Keratinocyte (primary cell): ENCODE data around the gene SHISA9. TPM values are rescaled to one million over a fixed set of nuclear protein-coding genes. Genes with fewer than 3 reads are reported as not detected.
A peak's percentile ranks its signal among the peaks of the same experiment; 100 is the strongest.

ENCODE experiments used
- DNase-seq: peaks from one replicate; pipeline ENCODE4 v3.0.0-alpha.2; 2011; ENCODE audit warnings: low read depth, missing footprints, low spot score
- FAIRE-seq: peaks from 2 replicates; lab custom pipeline; 2011; peaks lifted over from hg19 to GRCh38; lab: Jason Lieb, UNC
- H2AFZ ChIP-seq: 2 replicates; pipeline ENCODE4 v1.6.0; 2012; ENCODE audit warnings: low read length, control low read depth, inconsistent platforms; ENCODE audit not compliant: control insufficient read depth
- H3K27ac ChIP-seq: 2 replicates; pipeline ENCODE4 v1.5.1; 2011; ENCODE audit warnings: low read length; ENCODE audit not compliant: control insufficient read depth, insufficient read depth
- H3K27me3 ChIP-seq: 3 replicates; pipeline ENCODE4 v1.6.0; 2011; ENCODE audit warnings: low read length; ENCODE audit not compliant: control insufficient read depth, insufficient read depth; ENCODE audit errors: extremely low read depth
- H3K36me3 ChIP-seq, 2 experiments: 2 replicates in 1 of 2; 3 replicates in 1 of 2; pipeline ENCODE4 v1.5.1; 2011; ENCODE audit warnings: low read length in 2 of 2, mild to moderate bottlenecking in 1 of 2; ENCODE audit not compliant: control insufficient read depth in 2 of 2, insufficient read depth in 2 of 2; ENCODE audit errors: extremely low read depth in 1 of 2
- H3K4me1 ChIP-seq: 3 replicates; pipeline ENCODE4 v1.5.1; 2011; ENCODE audit warnings: low read length; ENCODE audit not compliant: control insufficient read depth, insufficient read depth; ENCODE audit errors: extremely low read depth
- H3K4me2 ChIP-seq: 3 replicates; pipeline ENCODE4 v1.6.0; 2011; ENCODE audit warnings: low read depth, low read length; ENCODE audit not compliant: control insufficient read depth, insufficient read depth; ENCODE audit errors: extremely low read depth
- H3K4me3 ChIP-seq, 3 experiments: fragments of 200-600 bp in 1 of 3; sonication (generic) in 1 of 3; 2 replicates in 2 of 3; 3 replicates in 1 of 3; pipeline ENCODE4 v1.5.1; 2011 to 2016; ENCODE audit warnings: low read length in 3 of 3, mild to moderate bottlenecking in 3 of 3, control low read depth in 2 of 3, inconsistent platforms in 1 of 3, low read depth in 1 of 3, mixed read lengths in 1 of 3, mixed run types in 1 of 3, moderate library complexity in 1 of 3; ENCODE audit not compliant: control insufficient read depth in 2 of 3, insufficient read depth in 2 of 3; ENCODE audit errors: extremely low read depth in 1 of 3
- H3K79me2 ChIP-seq: 2 replicates; pipeline ENCODE4 v1.6.0; 2012; ENCODE audit warnings: low read length; ENCODE audit not compliant: control insufficient read depth, insufficient read depth
- H3K9ac ChIP-seq: 3 replicates; pipeline ENCODE4 v1.6.0; 2011; ENCODE audit warnings: low read length; ENCODE audit not compliant: control insufficient read depth, insufficient read depth; ENCODE audit errors: extremely low read depth
- H3K9me1 ChIP-seq: 3 replicates; pipeline ENCODE4 v1.6.0; 2011; ENCODE audit warnings: low read length; ENCODE audit not compliant: control insufficient read depth, insufficient read depth; ENCODE audit errors: extremely low read depth
- H3K9me3 ChIP-seq: 2 replicates; pipeline ENCODE4 v1.5.1; 2012; ENCODE audit warnings: low read depth, low read length; ENCODE audit not compliant: control insufficient read depth
- H4K20me1 ChIP-seq: 3 replicates; pipeline ENCODE4 v1.6.0; 2011; ENCODE audit warnings: low read length; ENCODE audit not compliant: control insufficient read depth, insufficient read depth; ENCODE audit errors: extremely low read depth
- EZH2 ChIP-seq: IDR thresholded peaks from one replicate; pipeline ENCODE4 v1.6.1; 2012; ENCODE audit warnings: inconsistent platforms, mild to moderate bottlenecking, low read length, moderate library complexity
- dilution Hi-C: fragments of 300-500 bp; cut with MboI; formaldehyde crosslinking; loops from one replicate; pipeline ENCODE4 v1.7.0; 2020; ENCODE audit warnings: low sequenced_read_pairs; ENCODE audit not compliant: extremely low pct_ligation_motif_present
- polyA plus RNA-seq, 5 experiments: library from polyadenylated mRNA; depleted of rRNA in 3 of 5; stranded (reverse) in 3 of 5; stranded (forward) in 1 of 5; unstranded in 1 of 5; fragments of >200 nt; gene quantifications; 1 replicate in 1 of 5; 2 replicates in 3 of 5; 3 replicates in 1 of 5; pipeline versions ENCODE4 v1.2.1 to v1.2.3, GENCODE V29; 2011 to 2012; ENCODE audit warnings: missing spikeins in 2 of 5, low read depth in 1 of 5, low replicate concordance in 1 of 5
- TF ChIP-seq, protein P1 (sequence below), 3 experiments: IDR thresholded peaks in 1 of 3; conservative IDR thresholded peaks in 1 of 3; optimal IDR thresholded peaks in 1 of 3; 2 replicates in 2 of 3; 3 replicates in 1 of 3; pipeline versions ENCODE3 to v1.5.1; 2011; ENCODE audit warnings: low read length in 3 of 3, mild to moderate bottlenecking in 3 of 3, moderate library complexity in 2 of 3, control low read depth in 1 of 3, inconsistent platforms in 1 of 3; ENCODE audit not compliant: insufficient read depth in 2 of 3; ENCODE audit errors: extremely low read depth in 1 of 3

SHISA9 gene
- polyA plus RNA-seq, 1 donor (not counting 4 experiments of a cell fraction or from before 2014, with no cell fraction given), result 0.28 TPM

DNA sequence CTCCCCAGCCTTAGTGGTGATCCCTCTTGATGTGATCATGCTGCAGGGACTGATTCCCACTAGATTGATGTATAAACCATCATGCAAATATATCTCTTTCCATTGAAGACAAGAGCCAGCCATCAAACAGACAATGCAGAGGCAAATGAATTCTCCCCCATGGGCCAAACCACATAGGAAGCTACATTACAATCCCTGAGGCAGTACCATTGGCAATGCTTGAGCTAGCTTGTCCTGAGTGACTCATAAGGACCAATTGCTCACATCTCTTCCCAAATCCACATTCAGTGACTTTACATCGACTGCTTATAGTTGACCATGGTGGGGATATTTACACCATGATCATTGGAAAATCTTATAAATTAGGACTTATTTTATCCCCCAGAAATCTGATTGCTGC lies 242.2 kb downstream of the SHISA9 start:
- no peak overlapping the region for H3K27ac ChIP-seq
- no peak overlapping the region for H2AFZ ChIP-seq
- H3K4me3 ChIP-seq, result no peak overlapping the region
- no peak overlapping the region for H3K9ac ChIP-seq
- no peak overlapping the region for H3K4me2 ChIP-seq
- TF ChIP-seq, protein P1, sequence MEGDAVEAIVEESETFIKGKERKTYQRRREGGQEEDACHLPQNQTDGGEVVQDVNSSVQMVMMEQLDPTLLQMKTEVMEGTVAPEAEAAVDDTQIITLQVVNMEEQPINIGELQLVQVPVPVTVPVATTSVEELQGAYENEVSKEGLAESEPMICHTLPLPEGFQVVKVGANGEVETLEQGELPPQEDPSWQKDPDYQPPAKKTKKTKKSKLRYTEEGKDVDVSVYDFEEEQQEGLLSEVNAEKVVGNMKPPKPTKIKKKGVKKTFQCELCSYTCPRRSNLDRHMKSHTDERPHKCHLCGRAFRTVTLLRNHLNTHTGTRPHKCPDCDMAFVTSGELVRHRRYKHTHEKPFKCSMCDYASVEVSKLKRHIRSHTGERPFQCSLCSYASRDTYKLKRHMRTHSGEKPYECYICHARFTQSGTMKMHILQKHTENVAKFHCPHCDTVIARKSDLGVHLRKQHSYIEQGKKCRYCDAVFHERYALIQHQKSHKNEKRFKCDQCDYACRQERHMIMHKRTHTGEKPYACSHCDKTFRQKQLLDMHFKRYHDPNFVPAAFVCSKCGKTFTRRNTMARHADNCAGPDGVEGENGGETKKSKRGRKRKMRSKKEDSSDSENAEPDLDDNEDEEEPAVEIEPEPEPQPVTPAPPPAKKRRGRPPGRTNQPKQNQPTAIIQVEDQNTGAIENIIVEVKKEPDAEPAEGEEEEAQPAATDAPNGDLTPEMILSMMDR (optimal IDR thresholded peaks at IDR 0.05 in 1 of 3, IDR thresholded peaks at IDR 0.05 in 1 of 3, conservative IDR thresholded peaks at IDR 0.05 in 1 of 3; ENCODE audit: extremely low read depth in 1 of 3, insufficient read depth in 2 of 3, low read length in 3 of 3), result no peak
- no peak for TF ChIP-seq EZH2
- DNase-seq, result no peak
- dilution Hi-C loops, result no loop called here
- H3K79me2 ChIP-seq, result no peaks in the 10 kb centered on the region
- FAIRE-seq, result peak; percentile 48
- no peaks in the 10 kb centered on the region for H3K4me1 ChIP-seq
- no peaks in the 10 kb centered on the region for H3K27me3 ChIP-seq
- H4K20me1 ChIP-seq, result no peaks in the 10 kb centered on the region
- no peaks in the 10 kb centered on the region for H3K9me1 ChIP-seq
- no peaks in the 10 kb centered on the region for H3K9me3 ChIP-seq
- no peaks in the 10 kb centered on the region for H3K36me3 ChIP-seq

DNA sequence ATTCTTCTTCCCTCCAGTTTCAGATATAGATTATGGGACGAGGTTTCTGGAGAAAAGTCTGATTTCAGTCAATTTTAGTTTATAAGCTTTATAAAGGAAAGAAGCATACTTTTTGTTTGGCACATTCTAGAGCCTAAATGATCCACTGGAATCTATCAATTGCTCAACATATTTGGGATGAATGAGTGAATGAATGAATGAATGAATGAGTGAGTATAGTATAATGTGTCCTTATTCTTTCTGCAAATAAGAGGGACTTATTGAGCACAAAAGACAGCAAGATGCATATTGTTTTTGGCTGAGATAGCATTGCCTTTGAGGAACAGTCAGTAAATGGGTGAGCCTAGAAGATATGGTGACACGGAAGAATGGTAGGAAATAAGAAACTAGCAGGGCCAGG lies 245.4 kb downstream of the SHISA9 start:
- Histone ChIP-seq H2AFZ (no peak overlapping the region), H3K27ac (no peak overlapping the region), H3K4me1 (no peaks in the 10 kb centered on the region), H3K9ac (no peak overlapping the region), H3K79me2 (no peaks in the 10 kb centered on the region), H3K9me1 (no peaks in the 10 kb centered on the region), H3K27me3 (no peaks in the 10 kb centered on the region), H4K20me1 (no peaks in the 10 kb centered on the region), H3K4me2 (no peak overlapping the region), H3K4me3 (no peak overlapping the region), H3K9me3 (no peaks in the 10 kb centered on the region), H3K36me3 (no peaks in the 10 kb centered on the region)
- dilution Hi-C loops, result no loop called here
- FAIRE-seq (no peak), DNase-seq (no peak)
- TF ChIP-seq, protein P1 (optimal IDR thresholded peaks at IDR 0.05 in 1 of 3, IDR thresholded peaks at IDR 0.05 in 1 of 3, conservative IDR thresholded peaks at IDR 0.05 in 1 of 3; ENCODE audit: extremely low read depth in 1 of 3, insufficient read depth in 2 of 3, low read length in 3 of 3), result no peak
- no peak for TF ChIP-seq EZH2
